Tibial artery (tissue), 4 donors: ENCODE data around the gene ARMH3.

ENCODE experiments used
- DNase-seq, 2 donors: peaks; one replicate each; pipeline ENCODE4 v3.0.0-alpha.2; 2019
- H3K27ac ChIP-seq, 2 donors: fragments of 200-600 bp; sonication (generic) in 1 of 2; 1 replicate in 1 of 2; 2 replicates in 1 of 2; pipeline ENCODE4 v1.5.1; 2018 to 2019; ENCODE audit warnings: mild to moderate bottlenecking in 1 of 2
- H3K27me3 ChIP-seq, 2 donors: fragments of 200-600 bp; sonication (generic) in 1 of 2; one replicate each; pipeline versions ENCODE4 v1.5.1 to v1.6.0; 2016 to 2019
- H3K36me3 ChIP-seq, 3 donors: fragments of 200-600 bp; sonication (generic) in 2 of 3; one replicate each; pipeline ENCODE4 v1.5.1; 2016 to 2019; ENCODE audit warnings: mild to moderate bottlenecking in 2 of 3
- H3K4me1 ChIP-seq, 4 donors: fragments of 200-600 bp; sonication (generic) in 2 of 4; 1 replicate in 3 of 4; 2 replicates in 1 of 4; pipeline ENCODE4 v1.5.1; 2016 to 2019
- H3K4me3 ChIP-seq, 2 donors: fragments of 200-600 bp; sonication (generic) in 1 of 2; 1 replicate in 1 of 2; 2 replicates in 1 of 2; pipeline ENCODE4 v1.5.1; 2018 to 2019; ENCODE audit warnings: mild to moderate bottlenecking in 2 of 2
- H3K9me3 ChIP-seq, 3 donors: fragments of 200-600 bp; sonication (generic) in 1 of 3; one replicate each; pipeline ENCODE4 v1.5.1; 2016 to 2019
- intact Hi-C: fragments of 100-400 bp; cut with DNase I; formaldehyde crosslinking; loops from one replicate; pipeline ENCODE4 v1.15.0; 2023; ENCODE audit warnings: low total_unique reads
- TF ChIP-seq, protein P1 (sequence below), 2 experiments: fragments of 200-600 bp in 1 of 2; fragments of 450-650 bp in 1 of 2; IDR thresholded peaks; one replicate each; pipeline ENCODE4 v1.5.1; 2017 to 2019; ENCODE audit warnings: antibody characterized with exemption in 2 of 2, mild to moderate bottlenecking in 1 of 2, moderate library complexity in 1 of 2

The ARMH3 gene

DNA sequence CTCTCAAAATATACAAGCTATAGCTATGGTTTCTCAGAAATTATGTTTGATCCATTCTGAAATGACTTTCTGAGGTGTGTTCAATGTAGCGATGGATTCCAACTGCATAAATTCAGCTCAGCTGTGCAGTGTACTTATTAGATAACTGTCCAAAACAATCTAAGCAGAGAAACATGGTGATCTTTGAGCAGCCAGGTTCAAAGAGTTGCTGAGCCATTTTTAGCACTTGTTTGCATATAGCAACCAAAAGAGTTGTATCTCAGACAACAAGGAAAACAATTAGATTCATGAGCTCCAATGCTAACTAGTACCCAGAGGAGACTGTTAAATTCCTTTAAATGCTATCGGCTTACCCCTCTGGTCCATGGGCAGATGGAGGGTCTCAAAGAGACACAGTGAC is 196.4 kb downstream of the ARMH3 start:
- Histone ChIP-seq H3K4me1 (no peaks in the 10 kb centered on the region), H3K4me3 (no peak overlapping the region), H3K27ac (no peak overlapping the region), H3K36me3 (peaks cover 0 to 13% (median 4%) of the 10 kb centered on the region in 3 donors), H3K9me3 (no peaks in the 10 kb centered on the region), H3K27me3 (no peaks in the 10 kb centered on the region)
- no peak for DNase-seq
- intact Hi-C loops: no loop called here
- TF ChIP-seq, protein P1, sequence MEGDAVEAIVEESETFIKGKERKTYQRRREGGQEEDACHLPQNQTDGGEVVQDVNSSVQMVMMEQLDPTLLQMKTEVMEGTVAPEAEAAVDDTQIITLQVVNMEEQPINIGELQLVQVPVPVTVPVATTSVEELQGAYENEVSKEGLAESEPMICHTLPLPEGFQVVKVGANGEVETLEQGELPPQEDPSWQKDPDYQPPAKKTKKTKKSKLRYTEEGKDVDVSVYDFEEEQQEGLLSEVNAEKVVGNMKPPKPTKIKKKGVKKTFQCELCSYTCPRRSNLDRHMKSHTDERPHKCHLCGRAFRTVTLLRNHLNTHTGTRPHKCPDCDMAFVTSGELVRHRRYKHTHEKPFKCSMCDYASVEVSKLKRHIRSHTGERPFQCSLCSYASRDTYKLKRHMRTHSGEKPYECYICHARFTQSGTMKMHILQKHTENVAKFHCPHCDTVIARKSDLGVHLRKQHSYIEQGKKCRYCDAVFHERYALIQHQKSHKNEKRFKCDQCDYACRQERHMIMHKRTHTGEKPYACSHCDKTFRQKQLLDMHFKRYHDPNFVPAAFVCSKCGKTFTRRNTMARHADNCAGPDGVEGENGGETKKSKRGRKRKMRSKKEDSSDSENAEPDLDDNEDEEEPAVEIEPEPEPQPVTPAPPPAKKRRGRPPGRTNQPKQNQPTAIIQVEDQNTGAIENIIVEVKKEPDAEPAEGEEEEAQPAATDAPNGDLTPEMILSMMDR (IDR thresholded peaks at IDR 0.05): no peak

DNA sequence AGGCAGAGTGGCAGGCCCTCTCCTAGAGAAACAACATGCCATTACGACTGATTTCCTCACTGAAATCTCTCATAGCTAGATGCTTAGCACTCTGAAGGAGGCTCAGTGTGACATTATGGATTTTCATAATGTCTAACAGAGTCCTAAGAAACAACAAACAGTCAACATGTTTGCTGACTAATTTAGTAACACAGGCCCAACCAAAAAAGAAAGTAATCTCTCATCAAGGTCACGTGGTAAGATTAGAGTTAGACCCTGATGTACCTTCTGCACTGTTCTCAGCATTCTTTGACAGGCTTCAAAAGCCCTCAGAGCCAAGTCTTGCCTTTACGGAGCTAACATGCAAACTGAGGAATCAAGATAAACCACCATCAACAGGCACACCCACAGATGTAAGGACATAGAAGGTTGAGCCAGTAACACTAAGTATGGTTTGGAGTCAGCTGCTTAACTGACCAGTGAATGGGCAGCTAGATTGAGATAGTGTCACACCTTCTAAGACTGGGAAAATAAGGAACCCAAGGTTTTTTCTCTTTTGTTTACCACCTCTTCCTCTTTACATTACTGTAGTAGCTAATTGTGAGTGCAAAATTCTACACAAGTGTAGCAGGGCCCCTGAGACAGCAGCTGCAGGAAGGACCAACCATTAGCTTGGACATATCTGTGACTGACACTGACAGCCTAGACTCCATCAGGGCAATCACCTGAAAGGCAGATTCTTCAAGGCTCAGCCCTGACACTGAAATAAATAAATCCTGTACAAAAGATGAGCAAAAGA is 197.1 kb downstream of the ARMH3 start:
- intact Hi-C loops: no loop called here
- no peaks in the 10 kb centered on the region for H3K4me1 ChIP-seq
- no peak overlapping the region for H3K27ac ChIP-seq
- peaks cover 0 to 13% (median 4%) of the 10 kb centered on the region in 3 donors for H3K36me3 ChIP-seq
- H3K9me3 ChIP-seq: no peaks in the 10 kb centered on the region
- no peaks in the 10 kb centered on the region for H3K27me3 ChIP-seq
- TF ChIP-seq, protein P1 (IDR thresholded peaks at IDR 0.05): no peak
- no peak for DNase-seq
- H3K4me3 ChIP-seq: no peak overlapping the region

DNA sequence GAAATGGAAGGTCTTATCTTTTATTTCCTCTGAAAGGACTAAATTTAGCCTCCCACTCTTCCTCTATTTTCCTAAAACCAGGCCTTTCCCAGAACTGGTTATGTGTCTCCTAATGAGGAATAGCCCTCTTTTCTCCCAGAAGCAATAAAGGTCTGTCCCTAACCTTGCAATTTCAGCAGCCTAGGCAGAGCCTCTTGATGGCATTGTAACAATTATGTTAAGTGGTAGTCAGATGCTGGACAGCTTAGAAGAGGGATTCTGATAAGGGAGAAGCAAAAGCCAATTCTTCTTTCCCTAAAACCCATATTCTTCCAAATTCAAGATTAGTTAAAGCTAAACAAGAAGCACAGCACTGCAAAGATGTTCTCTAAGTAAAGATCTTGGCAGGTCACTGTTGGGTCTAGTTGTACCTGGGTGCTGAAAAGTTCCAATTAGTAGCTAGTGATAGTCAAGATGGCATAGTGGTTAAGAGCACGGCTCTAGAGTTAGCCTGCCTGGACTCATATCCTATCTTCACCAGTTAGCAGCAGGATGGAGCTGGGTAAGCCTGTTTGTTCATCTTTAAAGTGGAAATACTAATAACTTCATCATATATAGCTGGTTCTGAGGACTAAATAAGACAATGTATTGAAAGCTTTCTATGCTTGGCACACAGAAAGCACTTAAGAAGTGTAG is 198.0 kb downstream of the ARMH3 start:
- Histone ChIP-seq H3K36me3 (peaks cover 0 to 13% (median 4%) of the 10 kb centered on the region in 3 donors), H3K9me3 (no peaks in the 10 kb centered on the region), H3K27me3 (no peaks in the 10 kb centered on the region), H3K27ac (no peak overlapping the region), H3K4me1 (no peaks in the 10 kb centered on the region), H3K4me3 (no peak overlapping the region)
- TF ChIP-seq, protein P1 (IDR thresholded peaks at IDR 0.05): no peak
- intact Hi-C loops: no loop called here
- DNase-seq: no peak

DNA sequence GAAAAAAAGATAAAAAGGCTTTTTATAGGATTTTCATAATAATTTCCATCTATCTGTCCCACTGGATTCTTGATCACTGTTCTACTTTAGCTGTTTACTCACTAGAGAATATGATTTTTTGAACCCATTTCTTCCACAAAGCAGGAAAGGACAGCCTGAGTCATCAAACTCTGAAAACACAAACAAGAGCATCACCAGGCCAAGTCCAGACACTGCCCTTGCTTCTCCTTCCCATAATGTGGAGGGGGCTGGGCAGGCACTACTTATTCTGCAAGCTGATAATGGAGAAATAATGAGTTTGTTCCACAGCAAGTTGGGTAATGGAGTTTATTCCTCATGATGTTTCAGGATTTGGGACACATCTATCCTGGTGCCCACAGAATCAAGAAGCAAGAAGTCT is 199.3 kb downstream of the ARMH3 start:
- H3K4me3 ChIP-seq: no peak overlapping the region
- no peaks in the 10 kb centered on the region for H3K27me3 ChIP-seq
- no peak overlapping the region for H3K27ac ChIP-seq
- H3K4me1 ChIP-seq: peaks cover 0 to 7% (median 5%) of the 10 kb centered on the region in 4 donors
- H3K9me3 ChIP-seq: no peaks in the 10 kb centered on the region
- TF ChIP-seq, protein P1 (IDR thresholded peaks at IDR 0.05): no peak
- H3K36me3 ChIP-seq: peaks cover 0 to 4% (median under 1%) of the 10 kb centered on the region in 3 donors
- no peak for DNase-seq
- intact Hi-C loops: no loop called here

DNA sequence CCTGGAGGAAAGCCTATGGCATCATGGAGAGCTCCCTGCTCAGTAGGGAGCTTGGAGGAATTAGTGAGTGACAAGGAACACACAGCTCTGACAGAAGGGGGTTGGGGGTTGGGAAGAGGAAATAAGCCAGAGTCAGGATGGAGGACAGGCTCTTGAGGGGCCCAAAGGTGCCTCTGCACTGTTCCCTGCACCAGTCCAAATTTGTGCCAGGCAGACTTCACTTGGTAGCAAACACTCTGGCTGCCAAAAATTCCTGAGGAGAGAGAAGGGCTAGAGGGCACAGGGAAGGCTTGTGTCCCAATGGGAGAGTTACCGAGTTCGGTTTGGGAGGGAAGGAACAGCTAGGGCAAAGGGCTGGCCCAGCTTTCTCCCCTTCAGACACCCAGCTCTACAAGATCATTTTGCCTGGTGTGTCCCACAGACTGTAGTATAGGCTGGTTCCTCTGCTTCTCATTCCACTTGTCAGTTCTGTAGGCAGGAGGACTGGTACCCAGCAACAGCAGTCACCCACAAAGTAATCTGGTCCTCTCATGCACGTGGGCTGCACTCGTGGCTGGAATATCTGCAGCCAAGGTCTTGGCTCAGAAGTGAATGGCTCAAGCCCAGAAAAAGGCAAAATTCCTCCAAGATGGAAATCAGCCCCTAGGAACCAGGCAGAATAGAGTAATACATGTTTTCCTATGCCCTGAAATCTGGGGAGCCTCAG is 204.4 kb downstream of the ARMH3 start:
- no peak overlapping the region for H3K4me3 ChIP-seq
- peaks cover 17 to 38% (median 19%) of the 10 kb centered on the region in 3 donors for H3K36me3 ChIP-seq
- no peak for DNase-seq
- H3K27ac ChIP-seq: no peak overlapping the region
- H3K4me1 ChIP-seq: peaks cover 0 to 11% (median 7%) of the 10 kb centered on the region in 4 donors
- intact Hi-C loops: no loop called here
- TF ChIP-seq, protein P1 (IDR thresholded peaks at IDR 0.05): no peak
- peaks cover 0 to 3% of the 10 kb centered on the region in 2 donors for H3K27me3 ChIP-seq
- no peaks in the 10 kb centered on the region for H3K9me3 ChIP-seq
